GM12878 (cell line): ENCODE measurements around the gene KCTD12. TPM values are rescaled to one million over a fixed set of nuclear protein-coding genes. Genes with fewer than 3 reads are reported as not detected.
"Not testable (repeated sequence)": the region's sequence is repeated elsewhere in the genome, so short reads cannot be mapped to it uniquely, and the experiment has no call there.

ENCODE experiments used
- ATAC-seq: fragments of 200-7000 bp; cut with Tn5 transposase; 3 replicates; pipeline ENCODE4 v1.9.1; 2020; ENCODE audit warnings: mild to moderate bottlenecking, moderate library complexity
- BruUV-seq: library from RNA; stranded (reverse); fragments of 400-500 nt; replicated peaks from 2 replicates; lab custom pipeline; 2021; lab: Mats Ljungman, UMichigan
- CTCF ChIA-PET: fragments of 300-600 bp; sonication (Branson Sonifier 250); formaldehyde crosslinking; extraction: SDS; loops from one replicate; lab custom pipeline; 2021; ENCODE audit warnings: inconsistent platforms; lab: Yijun Ruan, JAX
- POLR2A ChIA-PET: fragments of 350-600 bp; formaldehyde crosslinking; extraction: SDS; loops from one replicate; lab custom pipeline; 2021; ENCODE audit warnings: inconsistent platforms; lab: Charles Lee
- RAD21 ChIA-PET: fragments of 300-600 bp; sonication (Branson Sonifier 250); formaldehyde crosslinking; loops from one replicate; lab custom pipeline; 2023; ENCODE audit warnings: antibody characterized with exemption; ENCODE audit not compliant: unreplicated experiment; lab: Charles Lee
- SMC1A ChIA-PET: fragments of 300-600 bp; sonication (Branson Sonifier 250); formaldehyde crosslinking; loops from one replicate; lab custom pipeline; 2023; ENCODE audit not compliant: unreplicated experiment, uncharacterized antibody; lab: Charles Lee
- DNase-seq: peaks from one replicate; pipeline ENCODE4 v3.0.0-alpha.2; 2011; ENCODE audit warnings: low read depth, low spot score
- FAIRE-seq: peaks from 3 replicates; lab custom pipeline; 2011; peaks lifted over from hg19 to GRCh38; lab: Jason Lieb, UNC
- H2AFZ ChIP-seq: 2 replicates; pipeline ENCODE4 v1.6.0; 2011; ENCODE audit warnings: low read depth, low read length, control low read depth; ENCODE audit not compliant: control insufficient read depth
- H3K27ac ChIP-seq: 2 replicates; pipeline ENCODE4 v1.5.1; 2011; ENCODE audit warnings: control low read depth; ENCODE audit not compliant: control insufficient read depth, insufficient read depth
- H3K27me3 ChIP-seq, 2 experiments: replicated peaks in 1 of 2; 2 replicates each; pipeline versions ENCODE4 v1.6.0 to v1.6.1; 2011; ENCODE audit warnings: low read length in 1 of 2; ENCODE audit not compliant: control insufficient read depth in 2 of 2, insufficient read depth in 2 of 2
- H3K36me3 ChIP-seq, 2 experiments: 2 replicates each; pipeline ENCODE4 v1.5.1; 2011; ENCODE audit warnings: low read length in 1 of 2; ENCODE audit not compliant: control insufficient read depth in 2 of 2, insufficient read depth in 2 of 2
- H3K4me1 ChIP-seq: 2 replicates; pipeline ENCODE4 v1.6.1; 2011; ENCODE audit warnings: mild to moderate bottlenecking, low read length, moderate library complexity, mixed read lengths; ENCODE audit not compliant: control insufficient read depth, insufficient read depth
- H3K4me2 ChIP-seq: 2 replicates; pipeline ENCODE4 v1.6.0; 2011; ENCODE audit warnings: control low read depth; ENCODE audit not compliant: control insufficient read depth, insufficient read depth
- H3K4me3 ChIP-seq: fragments of 200-600 bp; sonication (generic); 2 replicates; pipeline ENCODE4 v1.5.1; 2016
- H3K79me2 ChIP-seq: 2 replicates; pipeline ENCODE4 v1.6.0; 2011; ENCODE audit warnings: low read length; ENCODE audit not compliant: control insufficient read depth, insufficient read depth
- H3K9ac ChIP-seq: 2 replicates; pipeline ENCODE4 v1.8.0; 2011; ENCODE audit warnings: low read length, control low read depth, mixed read lengths; ENCODE audit not compliant: control insufficient read depth, insufficient read depth
- H3K9me3 ChIP-seq: replicated peaks from 3 replicates; pipeline ENCODE4 v1.5.1; 2011; ENCODE audit warnings: mild to moderate bottlenecking, low read length; ENCODE audit not compliant: control insufficient read depth, insufficient read depth
- H4K20me1 ChIP-seq: 2 replicates; pipeline ENCODE4 v1.6.0; 2011; ENCODE audit not compliant: control insufficient read depth, insufficient read depth
- BHLHE40 ChIP-seq, 2 experiments: fragments of 450-650 bp in 1 of 2; IDR thresholded peaks; 2 replicates each; pipeline ENCODE4 v1.6.1; 2011 to 2017; ENCODE audit warnings: low read depth in 2 of 2, borderline replicate concordance in 1 of 2, improper control_type of control experiment in 1 of 2, low read length in 1 of 2, mild to moderate bottlenecking in 1 of 2
- DPF2 ChIP-seq: fragments of 450-650 bp; IDR thresholded peaks from 2 replicates; pipeline ENCODE4 v1.6.1; 2017; ENCODE audit warnings: mild to moderate bottlenecking
- IKZF1 ChIP-seq: fragments of 450-650 bp; conservative IDR thresholded peaks from 2 replicates; pipeline ENCODE4 v1.6.1; 2017; ENCODE audit warnings: antibody characterized with exemption, mild to moderate bottlenecking
- IKZF2 ChIP-seq, 2 experiments: fragments of 450-650 bp; IDR thresholded peaks; 2 replicates each; pipeline ENCODE4 v1.6.1; 2017; ENCODE audit warnings: mild to moderate bottlenecking in 2 of 2, moderate library complexity in 2 of 2
- MEF2B ChIP-seq: fragments of 450-650 bp; IDR thresholded peaks from 2 replicates; pipeline ENCODE4 v1.6.1; 2018; ENCODE audit warnings: mild to moderate bottlenecking, moderate library complexity; ENCODE audit not compliant: partially characterized antibody, poor library complexity, severe bottlenecking
- MLLT1 ChIP-seq: fragments of 450-650 bp; IDR thresholded peaks from 2 replicates; pipeline ENCODE4 v1.6.1; 2016; ENCODE audit warnings: mild to moderate bottlenecking
- MTA2 ChIP-seq: fragments of 450-650 bp; IDR thresholded peaks from 2 replicates; pipeline ENCODE4 v1.6.1; 2016; ENCODE audit warnings: low read depth, mild to moderate bottlenecking, moderate library complexity
- NBN ChIP-seq: fragments of 450-650 bp; IDR thresholded peaks from 2 replicates; pipeline ENCODE4 v1.6.1; 2016
- RELB ChIP-seq: fragments of 450-650 bp; IDR thresholded peaks from 2 replicates; pipeline ENCODE4 v1.6.1; 2017; ENCODE audit warnings: low read depth, mild to moderate bottlenecking, moderate library complexity
- WGBS: methylation state at CpG from one replicate; pipeline ENCODE4 v1.1.6; 2016; ENCODE audit warnings: low lambda C conversion rate; ENCODE audit not compliant: insufficient replicate concordance, insufficient coverage; ENCODE audit errors: missing lambda C conversion rate; 5-methylcytosine and 5-hydroxymethylcytosine counted together
- in situ Hi-C: fragments of 300-500 bp; cut with MboI; formaldehyde crosslinking; loops from 9 replicates; pipeline ENCODE4 v1.14.3; 2018; ENCODE audit warnings: mixed read lengths
- intact Hi-C: fragments of 100-400 bp; cut with micrococcal nuclease; formaldehyde crosslinking; loops from one replicate; pipeline ENCODE4 v1.14.2; 2022; ENCODE audit not compliant: unreplicated experiment
- polyA plus RNA-seq, 11 experiments: library from polyadenylated mRNA; depleted of rRNA in 4 of 11; unstranded in 6 of 11; stranded (reverse) in 5 of 11; fragments of >200 nt; fragmentation: Nextera tagmentation in 4 of 11; fragmentation: Illumina TruSeq in 1 of 11; extraction: Ambion mirVana in 4 of 11; extraction: Trizol in 1 of 11; gene quantifications; 1 replicate in 1 of 11; 2 replicates in 10 of 11; pipeline versions ENCODE4 v1.2.1 to v1.2.3, GENCODE V29; 2011 to 2016; ENCODE audit warnings: inconsistent platforms in 2 of 11, missing spikeins in 2 of 11, low read depth in 1 of 11
- total RNA-seq, 4 experiments: library from RNA; depleted of rRNA in 3 of 4; stranded (reverse); fragments of >200 nt in 3 of 4; fragmentation: Illumina TruSeq in 1 of 4; extraction: Trizol in 1 of 4; gene quantifications; 2 replicates each; pipeline versions ENCODE4 v1.2.1 to v1.2.3, GENCODE V29; 2013 to 2021

The KCTD12 gene
- total and polyA plus RNA-seq, 10 of the 15 experiments (the other 5 are each of a cell fraction or from before 2014, with no cell fraction given) = 0.24 to 2.9 (median 0.92) TPM

- FAIRE-seq, H3K9ac ChIP-seq: not testable (repeated sequence)
These were observed 31.7 kb upstream of the KCTD12 start for GRCh38 chr13:76917755-76918481.

More at GRCh38 chr13:76917755-76918481, 31.7 kb upstream of the KCTD12 start:
- H3K36me3 ChIP-seq, in situ Hi-C loops, H3K4me1 ChIP-seq, H3K79me2 ChIP-seq, BruUV-seq, DNase-seq, H2AFZ ChIP-seq, intact Hi-C loops, H3K27me3 ChIP-seq, POLR2A ChIA-PET, H3K9me3 ChIP-seq, H3K4me2 ChIP-seq, H3K27ac ChIP-seq, H4K20me1 ChIP-seq, H3K4me3 ChIP-seq: not testable (repeated sequence)
- peak; percentile 84 for TF ChIP-seq IKZF1
- TF ChIP-seq MLLT1 = 0 out of 2 replicates have a peak, but pooled peaks have one; percentile 39
- TF ChIP-seq NBN = peak; percentile 34; the same call in 1 of the 2 replicates
- TF ChIP-seq IKZF2 (IDR thresholded peaks at IDR 0.05) = peak; percentile 48; a peak in 2 of 4 replicates
- TF ChIP-seq RELB = peak; percentile 86
- peak; percentile 32; the same call in 1 of the 2 replicates for TF ChIP-seq MTA2
- TF ChIP-seq DPF2 = peak; percentile 39
- TF ChIP-seq BHLHE40 (IDR thresholded peaks at IDR 0.05; ENCODE audit: borderline replicate concordance in 1 of 2, low read depth in 2 of 2, low read length in 1 of 2) = peak in 1 of 2 experiments; percentile 14; a peak in 1 of 4 replicates
- TF ChIP-seq MEF2B = peak; percentile 28
- peak; percentile 38 for ATAC-seq
- 41% methylated on average over 12 of the region's 12 CpGs for WGBS
- ChIA-PET SMC1A (interaction anchor here (0.7 to 2.0 kb wide), 5 partner anchors 9 to 19 kb away, joined by 3 to 5 read pairs (median 4); no protein-coding TSS in a partner anchor), RAD21 (interaction anchor here (1.1 to 1.5 kb wide), 2 partner anchors 10 to 14 kb away, joined by 5 to 7 read pairs; no protein-coding TSS in a partner anchor), CTCF (interaction anchor here (1.3 to 1.9 kb wide), 2 partner anchors 14 to 1048 kb away, joined by 3 to 10 read pairs; no protein-coding TSS in a partner anchor)
